Kidney epithelial cell (primary cell): ENCODE data around the gene PHYH. TPM values are rescaled to one million over a fixed set of nuclear protein-coding genes. Genes with fewer than 3 reads are reported as not detected.

ENCODE experiments used
- DNase-seq: peaks from one replicate; pipeline ENCODE4 v3.0.0-alpha.2; 2010; ENCODE audit warnings: low read depth
- H3K27me3 ChIP-seq: 2 replicates; pipeline ENCODE4 v1.6.0; 2011; ENCODE audit warnings: low read length; ENCODE audit not compliant: control insufficient read depth, insufficient read depth
- H3K36me3 ChIP-seq: 2 replicates; pipeline ENCODE4 v1.5.1; 2011; ENCODE audit warnings: low read length; ENCODE audit not compliant: control insufficient read depth, insufficient read depth
- H3K4me3 ChIP-seq: 2 replicates; pipeline ENCODE4 v1.5.1; 2011; ENCODE audit warnings: low read depth, mild to moderate bottlenecking, control low read depth, low read length
- CTCF ChIP-seq: IDR thresholded peaks from 2 replicates; pipeline ENCODE4 v1.5.1; 2011; ENCODE audit warnings: mild to moderate bottlenecking, moderate library complexity, low read length, control low read depth, inconsistent platforms; ENCODE audit not compliant: insufficient read depth, poor library complexity, severe bottlenecking
- total RNA-seq: library from RNA; depleted of rRNA; stranded (reverse); fragments of >200 nt; gene quantifications from 2 replicates; pipeline ENCODE4 v1.2.3, GENCODE V29; 2015

Gene PHYH
- 15.8 and 28.6 TPM in 2 replicates for total RNA-seq

DNA sequence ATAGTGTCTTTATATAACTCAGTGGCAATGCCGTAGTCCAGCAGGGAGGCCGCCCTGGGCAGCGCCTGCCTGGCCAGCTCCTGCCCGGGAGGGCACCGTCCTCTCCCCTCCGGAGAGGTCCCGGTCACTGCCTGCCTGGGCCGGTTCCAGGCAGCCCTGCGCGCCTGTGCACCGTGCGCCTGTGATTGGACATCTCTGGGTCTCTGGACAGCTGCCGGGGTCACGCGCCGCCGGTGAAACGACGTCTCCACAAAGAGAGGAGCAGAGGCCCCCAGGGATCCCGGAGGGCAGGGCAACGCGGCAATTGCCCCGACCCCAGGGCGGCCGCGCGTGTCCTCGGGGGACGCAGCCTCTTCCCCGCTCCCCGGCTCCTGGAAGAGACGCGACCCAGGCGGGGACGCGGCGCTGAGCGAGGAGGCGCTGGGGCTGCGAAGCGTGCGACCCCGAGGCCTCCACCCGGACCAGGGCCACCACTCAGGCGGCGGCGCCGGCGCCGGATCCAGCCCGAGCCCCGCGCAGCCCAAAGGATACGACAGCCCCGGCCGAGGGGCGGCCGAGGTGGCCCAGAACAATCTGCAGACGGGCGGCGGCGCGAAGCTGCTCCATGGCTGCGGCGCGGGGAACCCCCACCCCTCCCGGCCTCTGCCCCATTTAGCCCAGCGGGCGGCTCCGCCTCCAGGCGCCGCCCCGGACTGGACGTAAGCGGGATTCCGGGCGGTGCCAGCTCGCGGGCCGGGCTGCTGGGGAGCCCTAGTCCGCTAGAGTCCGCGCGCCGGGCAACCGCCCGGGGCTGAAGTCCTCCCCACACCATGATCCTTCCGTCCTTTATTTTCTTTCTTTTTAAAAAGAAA lies at the start of gene PHYH:
TSS of gene PHYH (minus strand) at position 628 of the 851 bp plus-strand sequence. CDS start at position 606, 22 bp downstream.
- DNase-seq, result peak; percentile 50
- H3K4me3 ChIP-seq, result peak within 1 kb of the TSS; percentile 57
- TF ChIP-seq CTCF, result no peak
- no peaks in the 10 kb centered on the region for H3K36me3 ChIP-seq
- no peaks in the 10 kb centered on the region for H3K27me3 ChIP-seq

GRCh38 chr10:13348216-13349017 lies 48.6 kb upstream of the PHYH start, which contains the start of gene SEPHS1:
TSS of gene SEPHS1 (minus strand) at chr10:13348293. CDS start at chr10:13344950, 3,343 bp downstream.
- Histone ChIP-seq H3K4me3 (peak within 1 kb of the TSS; percentile 82), H3K36me3 (peaks cover 2% of the 10 kb centered on the region), H3K27me3 (peaks cover 6% of the 10 kb centered on the region)
- DNase-seq, result no peak
- no peak for TF ChIP-seq CTCF

GRCh38 chr10:13347500-13348156 lies 47.8 kb upstream of the PHYH start:
- DNase-seq, result no peak
- no peak for TF ChIP-seq CTCF
- Histone ChIP-seq H3K27me3 (peaks cover 4% of the 10 kb centered on the region), H3K36me3 (peaks cover 2% of the 10 kb centered on the region), H3K4me3 (peak overlapping the region; percentile 82)

- H3K36me3 ChIP-seq, result peaks cover 2% of the 10 kb centered on the region
- no peak for TF ChIP-seq CTCF
- no peak for DNase-seq
- H3K4me3 ChIP-seq, result peak overlapping the region; percentile 82
- H3K27me3 ChIP-seq, result peaks cover 3% of the 10 kb centered on the region
These were observed 47.2 kb upstream of the PHYH start for GRCh38 chr10:13347043-13347499.

DNA sequence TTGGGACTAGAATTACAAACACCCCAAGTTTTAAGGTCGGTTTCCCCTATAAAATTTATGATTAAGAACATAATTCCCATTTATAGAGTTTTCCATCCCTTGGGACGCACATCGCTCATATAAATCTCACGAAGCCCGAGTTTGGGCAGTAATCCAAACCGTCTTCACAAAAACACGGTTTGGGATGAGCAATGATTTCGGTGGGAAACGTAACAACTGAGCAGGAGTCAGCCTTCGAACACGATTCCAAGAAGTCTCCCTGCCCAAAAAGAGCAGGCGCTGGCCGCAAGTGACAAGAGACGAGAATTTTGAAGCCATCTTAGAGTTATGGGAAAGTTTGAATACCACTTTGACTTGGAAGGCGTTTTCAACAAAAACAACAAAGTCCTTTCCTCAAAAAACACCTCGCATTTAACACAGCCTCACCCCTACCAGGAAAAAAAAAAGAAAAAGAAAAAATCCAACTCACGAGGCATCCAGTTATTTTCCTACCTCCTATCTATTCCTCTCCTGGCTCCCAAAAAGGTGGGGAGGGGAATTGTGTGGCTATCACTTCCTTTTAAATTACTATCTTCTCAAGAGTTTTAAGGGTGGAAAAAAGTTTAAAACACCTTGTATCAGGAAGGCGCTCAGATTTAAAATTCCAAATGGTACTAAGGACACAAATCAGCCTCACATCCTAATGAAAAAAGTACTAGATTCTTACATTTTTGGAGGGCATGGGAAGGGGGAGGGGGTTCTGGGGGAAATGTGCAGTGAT lies 46.6 kb upstream of the PHYH start:
- H3K27me3 ChIP-seq, result peaks cover 2% of the 10 kb centered on the region
- no peak for DNase-seq
- peak overlapping the region; percentile 82 for H3K4me3 ChIP-seq
- no peak for TF ChIP-seq CTCF
- H3K36me3 ChIP-seq, result peaks cover 2% of the 10 kb centered on the region
